Measurements from ENCODE around the gene DERL3. TPM values are rescaled to one million over a fixed set of nuclear protein-coding genes. Genes with fewer than 3 reads are reported as not detected.

Gene DERL3
- polyA plus RNA-seq, 3 donors = 2.1 to 4.1 (median 3.8) TPM

DNA sequence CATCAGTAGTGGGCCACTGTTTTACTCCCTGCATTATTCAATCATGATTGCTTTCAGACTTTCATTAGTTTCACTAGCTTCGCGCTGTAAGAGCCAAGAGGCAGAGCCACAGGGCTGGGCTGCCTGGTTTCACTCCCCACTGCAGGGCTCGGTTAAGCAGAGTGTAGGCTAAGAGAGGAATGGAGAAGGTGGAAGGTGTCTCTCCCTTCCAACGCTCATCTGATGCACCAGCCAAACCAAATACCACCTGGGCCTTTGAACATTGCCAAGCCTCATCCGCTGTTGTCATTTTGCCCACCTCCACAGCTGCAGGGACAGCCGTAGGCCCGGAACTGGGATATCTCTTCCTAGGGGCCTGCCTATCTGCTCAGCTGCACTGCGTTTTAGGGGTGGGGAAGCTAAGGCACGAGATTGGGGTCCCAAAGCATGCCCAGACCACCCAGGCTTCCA, 52.5 kb downstream of the DERL3 start:
- no peak for DNase-seq (ENCODE audit: low read depth in 3 of 3, low spot score in 2 of 3)

Other genes starting within 250 kb of the DERL3 start
- gene DRICH1, start 206.7 kb downstream of the DERL3 start, polyA plus RNA-seq (ENCODE audit: insufficient read length in 3 of 3) = 1 to 10 TPM; 1.4 to 2.5 (median 1.7) TPM
- 1 to 10 TPM; 1.8 to 3.1 (median 2.1) TPM for gene RGL4, start 148.0 kb downstream of the DERL3 start, polyA plus RNA-seq (ENCODE audit: insufficient read length in 3 of 3)
- 1 to 10 TPM; 4.7 to 5.5 (median 5.0) TPM for gene ZNF70, start 87.9 kb downstream of the DERL3 start, polyA plus RNA-seq (ENCODE audit: insufficient read length in 3 of 3)
- 1 to 10 TPM in 1 of 3 donors, under 1 TPM in 2; 0.35 to 1.1 (median 0.58) TPM for gene VPREB3, start 84.6 kb downstream of the DERL3 start, polyA plus RNA-seq (ENCODE audit: insufficient read length in 3 of 3)
- 1 to 10 TPM; 2.2 to 2.5 (median 2.3) TPM for gene C22orf15, start 76.0 kb downstream of the DERL3 start, polyA plus RNA-seq (ENCODE audit: insufficient read length in 3 of 3)
- 10 to 100 TPM; 57.4 to 75.6 (median 61.0) TPM for gene CHCHD10, start 71.0 kb downstream of the DERL3 start, polyA plus RNA-seq (ENCODE audit: insufficient read length in 3 of 3)
- 10 to 100 TPM; 14.2 to 16.7 (median 14.8) TPM for gene MMP11, start 66.2 kb downstream of the DERL3 start, polyA plus RNA-seq (ENCODE audit: insufficient read length in 3 of 3)
- gene SMARCB1, start 52.0 kb downstream of the DERL3 start, polyA plus RNA-seq (ENCODE audit: insufficient read length in 3 of 3) = 100 to 1,000 TPM; 205 to 225 (median 224) TPM
- gene SLC2A11, start 18.9 kb upstream of the DERL3 start, polyA plus RNA-seq (ENCODE audit: insufficient read length in 3 of 3) = 10 to 100 TPM; 20.1 to 22.5 (median 20.8) TPM
- gene MIF, start 55.4 kb upstream of the DERL3 start, polyA plus RNA-seq (ENCODE audit: insufficient read length in 3 of 3) = 100 to 1,000 TPM; 145 to 194 (median 161) TPM
- 10 to 100 TPM in 2 of 3 donors, 1 to 10 TPM in 1; 5.0 to 20.3 (median 17.0) TPM for gene GSTT2B, start 122.2 kb upstream of the DERL3 start, polyA plus RNA-seq (ENCODE audit: insufficient read length in 3 of 3)
- 1 to 10 TPM; 6.0 to 8.2 (median 7.3) TPM for gene DDTL, start 127.9 kb upstream of the DERL3 start, polyA plus RNA-seq (ENCODE audit: insufficient read length in 3 of 3)
- 10 to 100 TPM; 57.7 to 62.1 (median 61.2) TPM for gene DDT, start 135.4 kb upstream of the DERL3 start, polyA plus RNA-seq (ENCODE audit: insufficient read length in 3 of 3)
- 1 to 10 TPM in 2 of 3 donors, not detected in 1; 2.5 to 4.8 TPM for gene GSTT2, start 141.1 kb upstream of the DERL3 start, polyA plus RNA-seq (ENCODE audit: insufficient read length in 3 of 3)
- gene GSTT4, start 166.4 kb upstream of the DERL3 start, polyA plus RNA-seq (ENCODE audit: insufficient read length in 3 of 3) = not detected
- gene CABIN1, start 172.3 kb upstream of the DERL3 start, polyA plus RNA-seq (ENCODE audit: insufficient read length in 3 of 3) = 10 to 100 TPM; 36.2 to 42.5 (median 41.8) TPM

Data from right renal cortex interstitium (tissue), 3 donors.